Gastrocnemius medialis (tissue), 4 donors: ENCODE measurements around the gene SCGB1D2.

Experiments
- CTCF ChIP-seq, 5 experiments: fragments of 450-650 bp in 3 of 5; fragments of 200-600 bp in 2 of 5; sonication (generic) in 2 of 5; IDR thresholded peaks in 4 of 5; conservative IDR thresholded peaks in 1 of 5; 1 replicate in 4 of 5; 2 replicates in 1 of 5; pipeline ENCODE4 v1.5.1; 2016 to 2019; ENCODE audit warnings: antibody characterized with exemption in 5 of 5, mild to moderate bottlenecking in 3 of 5, moderate library complexity in 3 of 5
- POLR2A ChIP-seq, 2 donors: fragments of 450-650 bp; IDR thresholded peaks; one replicate each; pipeline ENCODE4 v1.6.1; 2017; ENCODE audit warnings: antibody characterized with exemption in 2 of 2, mild to moderate bottlenecking in 2 of 2, moderate library complexity in 2 of 2

GRCh38 chr11:62273789-62274275 is 31.8 kb downstream of the SCGB1D2 start:
- TF ChIP-seq CTCF (IDR thresholded peaks at IDR 0.05 in 4 of 5, conservative IDR thresholded peaks at IDR 0.05 in 1 of 5) = no peak
- no peak for TF ChIP-seq POLR2A (IDR thresholded peaks at IDR 0.05)
